Measurements from ENCODE around the gene PLEKHA6.
A peak's percentile ranks its signal among the peaks of the same experiment; 100 is the strongest.

PLEKHA6 gene

GRCh38 chr1:204267191-204267601, 92.5 kb downstream of the PLEKHA6 start:
- FAIRE-seq (no peak), DNase-seq (ENCODE audit: extremely low spot score, insufficient read length, low read depth) (no peak)

GRCh38 chr1:204266504-204267034, 93.2 kb downstream of the PLEKHA6 start:
- FAIRE-seq = no peak
- no peak for DNase-seq (ENCODE audit: extremely low spot score, insufficient read length, low read depth)

- no peak for DNase-seq (ENCODE audit: extremely low spot score, insufficient read length, low read depth)
- FAIRE-seq = no peak
Observed at GRCh38 chr1:204265665-204266064, 94.1 kb downstream of the PLEKHA6 start.

- FAIRE-seq (no peak), DNase-seq (ENCODE audit: extremely low spot score, insufficient read length, low read depth) (no peak)
Observed at GRCh38 chr1:204264805-204265204, 94.9 kb downstream of the PLEKHA6 start.

GRCh38 chr1:204263254-204263910, 96.3 kb downstream of the PLEKHA6 start:
- no peak for FAIRE-seq
- DNase-seq (ENCODE audit: extremely low spot score, insufficient read length, low read depth) = no peak

- DNase-seq (ENCODE audit: extremely low spot score, insufficient read length, low read depth) = no peak
Observed at GRCh38 chr1:204262506-204263253, 97.0 kb downstream of the PLEKHA6 start.

GRCh38 chr1:204261746-204262505, 97.8 kb downstream of the PLEKHA6 start:
- DNase-seq (ENCODE audit: extremely low spot score, insufficient read length, low read depth) (no peak), FAIRE-seq (no peak)

More at GRCh38 chr1:204262506-204263253, 97.0 kb downstream of the PLEKHA6 start:
- FAIRE-seq = no peak

GRCh38 chr1:204261266-204261665, 98.5 kb downstream of the PLEKHA6 start:
- DNase-seq (ENCODE audit: extremely low spot score, insufficient read length, low read depth) (no peak), FAIRE-seq (no peak)

GRCh38 chr1:204260601-204261197, 99.0 kb downstream of the PLEKHA6 start:
- FAIRE-seq = no peak
- no peak for DNase-seq (ENCODE audit: extremely low spot score, insufficient read length, low read depth)

GRCh38 chr1:204259782-204260181, 99.9 kb downstream of the PLEKHA6 start:
- no peak for DNase-seq (ENCODE audit: extremely low spot score, insufficient read length, low read depth)
- FAIRE-seq = no peak

- FAIRE-seq = no peak
- DNase-seq (ENCODE audit: extremely low spot score, insufficient read length, low read depth) = no peak
Observed at GRCh38 chr1:204259196-204259595, 100.5 kb downstream of the PLEKHA6 start.

- DNase-seq (ENCODE audit: extremely low spot score, insufficient read length, low read depth) (peak; percentile 29), FAIRE-seq (no peak)
Observed at GRCh38 chr1:204258213-204259115, 101.3 kb downstream of the PLEKHA6 start.

- FAIRE-seq = no peak
Observed at GRCh38 chr1:204257446-204257845, 102.3 kb downstream of the PLEKHA6 start.

GRCh38 chr1:204256531-204256930, 103.2 kb downstream of the PLEKHA6 start:
- FAIRE-seq (no peak), DNase-seq (ENCODE audit: extremely low spot score, insufficient read length, low read depth) (no peak)

More at GRCh38 chr1:204257446-204257845, 102.3 kb downstream of the PLEKHA6 start:
- no peak for DNase-seq (ENCODE audit: extremely low spot score, insufficient read length, low read depth)

GRCh38 chr1:204255966-204256365, 103.8 kb downstream of the PLEKHA6 start:
- no peak for FAIRE-seq
- DNase-seq (ENCODE audit: extremely low spot score, insufficient read length, low read depth) = no peak

- DNase-seq (ENCODE audit: extremely low spot score, insufficient read length, low read depth) (no peak), FAIRE-seq (no peak)
Observed at GRCh38 chr1:204255225-204255624, 104.5 kb downstream of the PLEKHA6 start.

GRCh38 chr1:204254031-204254661, 105.6 kb downstream of the PLEKHA6 start:
- no peak for FAIRE-seq

GRCh38 chr1:204251926-204252689, 107.6 kb downstream of the PLEKHA6 start:
- FAIRE-seq (no peak), DNase-seq (ENCODE audit: extremely low spot score, insufficient read length, low read depth) (no peak)

More at GRCh38 chr1:204254031-204254661, 105.6 kb downstream of the PLEKHA6 start:
- DNase-seq (ENCODE audit: extremely low spot score, insufficient read length, low read depth) = no peak

Measured in GM18507 (cell line).